Stimulated activated CD8-positive, alpha-beta memory T cell treated with anti-CD3 and anti-CD28 coated beads, Interleukin-4, amount 100 ng/mL, for 4 hours (primary cell): ENCODE measurements around the gene PRDM1.
"Not testable (repeated sequence)": the region's sequence is repeated elsewhere in the genome, so short reads cannot be mapped to it uniquely, and the experiment has no call there.

Source experiments
- DNase-seq, 2 donors: peaks; one replicate each; pipeline ENCODE4 v3.0.0-alpha.2; 2020; ENCODE audit warnings: low read depth in 2 of 2, low spot score in 1 of 2

PRDM1 gene

GRCh38 chr6:106135911-106136571 is 49.9 kb downstream of the PRDM1 start:
- DNase-seq = no peak

- no peak for DNase-seq
These were observed 50.7 kb downstream of the PRDM1 start for GRCh38 chr6:106136845-106137244.

- no peak for DNase-seq
These were observed 52.0 kb downstream of the PRDM1 start for GRCh38 chr6:106138151-106138550.

- no peak for DNase-seq
These were observed 55.5 kb downstream of the PRDM1 start for GRCh38 chr6:106141441-106142237.

GRCh38 chr6:106142876-106143431 is 56.8 kb downstream of the PRDM1 start:
- no peak for DNase-seq

- DNase-seq = no peak
These were observed 57.5 kb downstream of the PRDM1 start for GRCh38 chr6:106143665-106144064.

GRCh38 chr6:106145144-106145543 is 59.0 kb downstream of the PRDM1 start:
- DNase-seq = no peak

GRCh38 chr6:106145741-106146227 is 59.6 kb downstream of the PRDM1 start:
- no peak for DNase-seq

- DNase-seq = no peak
These were observed 60.8 kb downstream of the PRDM1 start for GRCh38 chr6:106146852-106147351.

GRCh38 chr6:106147476-106147875 is 61.3 kb downstream of the PRDM1 start:
- DNase-seq = no peak

GRCh38 chr6:106149472-106150069 is 63.4 kb downstream of the PRDM1 start:
- DNase-seq = no peak

GRCh38 chr6:106152476-106152875 is 66.3 kb downstream of the PRDM1 start:
- DNase-seq = not testable (repeated sequence)

- no peak for DNase-seq
These were observed 66.8 kb downstream of the PRDM1 start for GRCh38 chr6:106152952-106153351.

GRCh38 chr6:106154326-106154725 is 68.2 kb downstream of the PRDM1 start:
- no peak for DNase-seq

- no peak for DNase-seq
These were observed 69.2 kb downstream of the PRDM1 start for GRCh38 chr6:106155219-106155830.

- no peak for DNase-seq
These were observed 70.3 kb downstream of the PRDM1 start for GRCh38 chr6:106156413-106156812.

GRCh38 chr6:106156863-106157262 is 70.7 kb downstream of the PRDM1 start:
- no peak for DNase-seq

- DNase-seq = no peak
These were observed 72.7 kb downstream of the PRDM1 start for GRCh38 chr6:106158816-106159215.
